Sigmoid colon (tissue), 7 donors: ENCODE measurements around the gene PRKG2. TPM values are rescaled to one million over a fixed set of nuclear protein-coding genes. Genes with fewer than 3 reads are reported as not detected.

Experiments used
- DNase-seq: peaks from one replicate; pipeline ENCODE4 v3.0.0-alpha.2; 2019
- H3K27ac ChIP-seq, 4 donors: fragments of 200-600 bp; sonication (generic); one replicate each; pipeline ENCODE4 v1.5.1; 2016 to 2019; ENCODE audit warnings: mild to moderate bottlenecking in 1 of 4
- H3K27me3 ChIP-seq, 3 donors: fragments of 200-600 bp; sonication (generic); one replicate each; pipeline ENCODE4 v1.5.1; 2019; ENCODE audit warnings: mild to moderate bottlenecking in 1 of 3
- H3K36me3 ChIP-seq, 4 donors: fragments of 200-600 bp; sonication (generic); one replicate each; pipeline ENCODE4 v1.5.1; 2016 to 2019
- H3K4me1 ChIP-seq, 4 donors: fragments of 200-600 bp; sonication (generic); one replicate each; pipeline ENCODE4 v1.5.1; 2017 to 2019
- H3K4me3 ChIP-seq, 4 donors: fragments of 200-600 bp; sonication (generic); one replicate each; pipeline ENCODE4 v1.5.1; 2017 to 2019; ENCODE audit warnings: mild to moderate bottlenecking in 2 of 4, moderate library complexity in 1 of 4
- H3K9me3 ChIP-seq, 4 donors: fragments of 200-600 bp in 3 of 4; sonication (generic) in 3 of 4; one replicate each; pipeline versions ENCODE4 v1.5.1 to v1.6.1; 2013 to 2019
- EP300 ChIP-seq, 4 donors: sonication (generic); formaldehyde crosslinking; IDR thresholded peaks; one replicate each; pipeline ENCODE4 v1.6.1; 2017; ENCODE audit warnings: antibody characterized with exemption in 4 of 4
- POLR2A ChIP-seq, 2 donors: fragments of 450-650 bp; IDR thresholded peaks; one replicate each; pipeline ENCODE4 v1.6.1; 2016; ENCODE audit warnings: antibody characterized with exemption in 2 of 2, mild to moderate bottlenecking in 2 of 2, moderate library complexity in 2 of 2
- POLR2AphosphoS5 ChIP-seq, 4 donors: sonication (generic); formaldehyde crosslinking; IDR thresholded peaks; one replicate each; pipeline ENCODE4 v1.6.1; 2017; ENCODE audit warnings: antibody characterized with exemption in 4 of 4
- WGBS, 2 donors: extraction: QIAGEN DNeasy Blood & Tissue Kit; methylation state at CpG; one replicate each; pipeline ENCODE4 v1.1.7; 2013; 5-methylcytosine and 5-hydroxymethylcytosine counted together
- intact Hi-C: fragments of 100-400 bp; cut with DNase I; formaldehyde crosslinking; loops from one replicate; pipeline ENCODE4 v1.15.1; 2023
- polyA plus RNA-seq, 3 donors: library from polyadenylated mRNA; stranded (reverse); fragments of 200-250 nt; gene quantifications; one replicate each; pipeline ENCODE4 v1.2.3, GENCODE V29; 2013
- total RNA-seq, 4 donors: library from RNA; depleted of rRNA; stranded (reverse); fragments of >200 nt; gene quantifications; one replicate each; pipeline ENCODE4 v1.1.0, GENCODE V29; 2016
- TF ChIP-seq, protein P1 (sequence below), 4 experiments: fragments of 450-650 bp in 3 of 4; fragments of 200-600 bp in 1 of 4; IDR thresholded peaks; one replicate each; pipeline ENCODE4 v1.5.1; 2016 to 2019; ENCODE audit warnings: antibody characterized with exemption in 4 of 4, mild to moderate bottlenecking in 3 of 4, moderate library complexity in 2 of 4
- donor health status: healthy with polysubstance abuse.
- donor health status: Bipolar disorder and iron deficiency.
- donor health status: healthy.

The PRKG2 gene
- total and polyA plus RNA-seq, 7 donors, result 1.2 to 19.9 (median 2.6) TPM

DNA sequence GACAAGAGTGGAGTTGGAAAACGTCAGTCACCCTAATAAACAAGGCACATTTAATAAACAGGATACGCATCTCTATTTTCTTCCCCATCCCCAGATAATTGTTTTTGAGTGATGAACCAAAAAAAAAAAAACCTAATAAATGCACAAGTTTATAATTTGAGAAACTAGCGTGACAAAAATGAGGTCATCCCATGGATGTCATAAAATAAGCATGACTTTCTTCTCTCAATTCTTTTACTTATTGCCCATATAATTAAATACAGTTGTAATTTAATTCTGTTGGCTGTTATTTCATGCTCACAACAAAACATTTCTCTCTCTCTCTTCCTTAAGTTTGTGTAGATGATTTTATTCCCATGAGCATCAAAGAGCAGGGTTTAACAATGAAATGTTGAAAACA is 20.7 kb downstream of the PRKG2 start:
- no peaks in the 10 kb centered on the region for H3K36me3 ChIP-seq
- H3K4me1 ChIP-seq, result peaks cover 0 to 31% (median 19%) of the 10 kb centered on the region in 4 donors
- 78 to 84% methylated on average over 3 of the region's 3 CpGs for WGBS, 2 donors
- intact Hi-C loops, result no loop called here
- H3K4me3 ChIP-seq, result no peak overlapping the region
- no peaks in the 10 kb centered on the region for H3K9me3 ChIP-seq
- no peak for DNase-seq
- H3K27ac ChIP-seq, result no peak overlapping the region
- no peaks in the 10 kb centered on the region for H3K27me3 ChIP-seq
- no peak for TF ChIP-seq POLR2AphosphoS5 (IDR thresholded peaks at IDR 0.05)

DNA sequence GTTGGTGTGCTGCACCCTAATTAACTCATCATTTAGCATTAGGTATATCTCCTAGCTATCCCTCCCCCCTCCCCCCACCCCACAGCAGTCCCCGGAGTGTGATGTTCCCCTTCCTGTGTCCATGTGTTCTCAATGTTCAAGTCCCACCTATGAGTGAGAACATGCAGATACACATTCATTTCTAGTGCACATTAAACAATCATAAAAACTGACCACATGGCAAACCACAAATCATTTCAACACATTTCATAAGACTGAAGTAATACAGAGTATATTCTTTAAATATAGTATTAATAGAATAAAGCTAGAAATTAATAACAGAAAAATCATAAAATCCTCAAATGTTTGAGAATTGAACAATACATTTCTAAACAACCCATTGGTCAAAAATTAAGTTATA is 34.1 kb downstream of the PRKG2 start:
- intact Hi-C loops, result no loop called here
- H3K4me1 ChIP-seq, result no peaks in the 10 kb centered on the region
- TF ChIP-seq, protein P1, sequence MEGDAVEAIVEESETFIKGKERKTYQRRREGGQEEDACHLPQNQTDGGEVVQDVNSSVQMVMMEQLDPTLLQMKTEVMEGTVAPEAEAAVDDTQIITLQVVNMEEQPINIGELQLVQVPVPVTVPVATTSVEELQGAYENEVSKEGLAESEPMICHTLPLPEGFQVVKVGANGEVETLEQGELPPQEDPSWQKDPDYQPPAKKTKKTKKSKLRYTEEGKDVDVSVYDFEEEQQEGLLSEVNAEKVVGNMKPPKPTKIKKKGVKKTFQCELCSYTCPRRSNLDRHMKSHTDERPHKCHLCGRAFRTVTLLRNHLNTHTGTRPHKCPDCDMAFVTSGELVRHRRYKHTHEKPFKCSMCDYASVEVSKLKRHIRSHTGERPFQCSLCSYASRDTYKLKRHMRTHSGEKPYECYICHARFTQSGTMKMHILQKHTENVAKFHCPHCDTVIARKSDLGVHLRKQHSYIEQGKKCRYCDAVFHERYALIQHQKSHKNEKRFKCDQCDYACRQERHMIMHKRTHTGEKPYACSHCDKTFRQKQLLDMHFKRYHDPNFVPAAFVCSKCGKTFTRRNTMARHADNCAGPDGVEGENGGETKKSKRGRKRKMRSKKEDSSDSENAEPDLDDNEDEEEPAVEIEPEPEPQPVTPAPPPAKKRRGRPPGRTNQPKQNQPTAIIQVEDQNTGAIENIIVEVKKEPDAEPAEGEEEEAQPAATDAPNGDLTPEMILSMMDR (IDR thresholded peaks at IDR 0.05), result no peak
- TF ChIP-seq POLR2A (IDR thresholded peaks at IDR 0.05), result no peak
- no peak for TF ChIP-seq POLR2AphosphoS5 (IDR thresholded peaks at IDR 0.05)
- no peak for TF ChIP-seq EP300 (IDR thresholded peaks at IDR 0.05)
- H3K4me3 ChIP-seq, result no peak overlapping the region
- no peak overlapping the region for H3K27ac ChIP-seq
- no peaks in the 10 kb centered on the region for H3K36me3 ChIP-seq
- whole genome bisulfite sequencing, 2 donors, result 0 to 55% methylated on average over 1 of the region's 1 CpG
- no peak for DNase-seq
- no peaks in the 10 kb centered on the region for H3K9me3 ChIP-seq
- H3K27me3 ChIP-seq, result no peaks in the 10 kb centered on the region

DNA sequence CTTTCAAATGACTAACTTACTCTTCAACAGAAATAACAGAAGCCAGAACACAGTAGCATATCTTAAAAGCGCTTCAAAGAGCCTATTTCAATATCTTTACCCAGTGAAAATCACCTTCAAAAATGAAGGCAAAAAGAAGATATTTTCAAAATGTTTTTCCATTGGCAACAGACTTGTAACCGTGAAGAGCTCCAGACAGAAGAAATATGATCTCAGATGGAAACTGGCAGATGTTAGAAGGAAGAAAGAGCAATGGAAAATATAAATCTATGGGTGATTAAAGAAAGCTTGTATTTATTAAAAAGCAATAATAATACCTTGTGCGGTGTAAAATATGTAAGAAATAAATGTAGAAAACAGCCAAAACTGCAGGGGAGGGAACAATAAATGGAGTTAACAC is 35.7 kb downstream of the PRKG2 start:
- TF ChIP-seq, protein P1 (IDR thresholded peaks at IDR 0.05), result no peak
- TF ChIP-seq POLR2AphosphoS5 (IDR thresholded peaks at IDR 0.05) (no peak), EP300 (IDR thresholded peaks at IDR 0.05) (no peak), POLR2A (IDR thresholded peaks at IDR 0.05) (no peak)
- H3K27me3 ChIP-seq, result no peaks in the 10 kb centered on the region
- no peaks in the 10 kb centered on the region for H3K4me1 ChIP-seq
- H3K9me3 ChIP-seq, result no peaks in the 10 kb centered on the region
- intact Hi-C loops, result no loop called here
- no peak overlapping the region for H3K4me3 ChIP-seq
- H3K27ac ChIP-seq, result no peak overlapping the region
- 64 to 95% methylated on average over 3 of the region's 3 CpGs for WGBS, 2 donors
- DNase-seq, result no peak
- no peaks in the 10 kb centered on the region for H3K36me3 ChIP-seq

DNA sequence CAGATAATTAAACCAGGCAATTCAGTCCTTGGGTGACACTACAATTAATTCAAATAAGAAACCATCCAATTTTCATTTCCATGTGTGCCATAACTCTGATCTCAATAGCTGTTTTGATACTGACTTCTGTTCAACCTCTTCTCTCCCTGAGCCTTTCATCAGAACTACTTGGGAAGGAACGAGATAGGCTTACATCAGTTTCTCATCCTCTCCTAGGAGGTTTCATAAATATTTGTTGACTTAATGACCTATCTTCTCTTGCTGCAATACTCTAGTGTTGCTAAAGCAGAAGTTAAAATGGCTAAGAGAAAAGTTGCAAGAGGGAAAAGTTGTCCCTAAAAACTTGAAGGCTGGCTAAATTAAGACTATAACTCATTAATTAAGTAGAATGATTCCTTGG is 41.8 kb downstream of the PRKG2 start:
- WGBS, 2 donors, result 0 to 86% methylated on average over 1 of the region's 1 CpG
- no peaks in the 10 kb centered on the region for H3K9me3 ChIP-seq

DNA sequence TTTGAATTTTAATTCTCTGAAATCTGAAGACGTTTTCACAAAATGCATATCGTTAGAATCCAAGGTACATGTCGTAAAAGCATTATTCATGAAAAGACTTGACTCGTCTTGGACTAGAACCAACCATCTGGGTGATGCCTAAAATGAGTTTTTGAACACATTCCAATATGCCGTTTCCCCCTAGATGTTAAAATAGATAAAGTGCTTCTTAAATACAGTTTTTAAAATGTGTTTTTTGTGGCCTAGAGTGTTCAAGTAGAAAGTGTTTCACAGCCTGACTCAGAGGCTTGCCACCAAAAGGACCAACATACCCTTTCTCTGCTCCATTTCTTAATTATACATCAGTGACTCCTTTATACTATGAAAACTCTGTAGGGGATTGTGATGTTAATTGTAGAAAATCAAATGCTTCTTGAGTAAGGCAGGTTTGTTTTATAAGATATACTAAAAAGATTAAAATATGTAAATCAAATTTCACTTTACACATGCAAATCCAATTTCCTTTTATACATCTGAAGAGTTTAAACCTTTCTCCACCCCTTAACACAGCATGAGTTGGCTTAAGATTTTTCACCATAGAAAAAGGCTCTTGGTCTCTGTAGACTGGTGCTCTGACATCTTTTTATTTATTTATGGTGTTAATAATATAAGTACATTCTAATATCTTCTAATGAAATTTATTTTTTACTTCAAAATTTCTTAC is 48.4 kb downstream of the PRKG2 start:
- WGBS, 2 donors, result 11 to 41% methylated on average over 5 of the region's 5 CpGs
- DNase-seq, result no peak
- TF ChIP-seq POLR2AphosphoS5 (IDR thresholded peaks at IDR 0.05) (no peak), POLR2A (IDR thresholded peaks at IDR 0.05) (no peak), EP300 (IDR thresholded peaks at IDR 0.05) (no peak)
- TF ChIP-seq, protein P1 (IDR thresholded peaks at IDR 0.05), result no peak

More for the DNA sequence above, 41.8 kb downstream of the PRKG2 start:
- no peak for DNase-seq
- TF ChIP-seq EP300 (IDR thresholded peaks at IDR 0.05), result no peak
- TF ChIP-seq, protein P1 (IDR thresholded peaks at IDR 0.05), result no peak
- TF ChIP-seq POLR2A (IDR thresholded peaks at IDR 0.05), result no peak
- Histone ChIP-seq H3K36me3 (no peaks in the 10 kb centered on the region), H3K4me3 (no peak overlapping the region), H3K27me3 (no peaks in the 10 kb centered on the region), H3K4me1 (no peaks in the 10 kb centered on the region), H3K27ac (no peak overlapping the region)
- intact Hi-C loops, result no loop called here

More for the DNA sequence above, 48.4 kb downstream of the PRKG2 start:
- Histone ChIP-seq H3K9me3 (no peaks in the 10 kb centered on the region), H3K27me3 (no peaks in the 10 kb centered on the region), H3K27ac (no peak overlapping the region), H3K4me1 (no peaks in the 10 kb centered on the region), H3K4me3 (no peak overlapping the region), H3K36me3 (no peaks in the 10 kb centered on the region)
- intact Hi-C loops, result no loop called here
